Stimulated activated CD8-positive, alpha-beta memory T cell treated with anti-CD3 and anti-CD28 coated beads, Interleukin-4, amount 100 ng/mL, for 1 hour (primary cell): Measurements from ENCODE around the gene PCP4L1.

Experiments used
- DNase-seq, 2 donors: peaks; one replicate each; pipeline ENCODE4 v3.0.0-alpha.2; 2020; ENCODE audit warnings: low read depth in 2 of 2, low spot score in 1 of 2

PCP4L1 gene

DNA sequence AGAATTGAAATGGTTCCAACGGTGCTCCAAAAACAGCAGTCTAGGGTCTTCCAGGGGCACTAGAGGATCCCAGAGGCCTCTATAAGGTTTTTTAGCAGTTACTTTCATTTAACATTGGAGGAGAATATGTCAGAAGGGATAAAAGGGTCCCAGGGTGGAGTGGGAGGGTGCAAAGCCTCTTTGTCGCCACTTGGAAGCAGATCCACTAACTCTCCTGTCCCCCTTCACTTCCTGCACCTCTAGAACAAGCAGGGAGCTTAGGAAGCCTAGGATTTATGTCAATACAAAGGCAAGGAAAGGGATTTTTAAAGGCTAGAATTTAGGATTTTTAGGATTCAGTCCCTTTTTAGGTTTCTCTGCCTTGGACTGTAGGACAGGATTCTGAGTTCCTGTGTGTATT lies 8.3 kb downstream of the PCP4L1 start:
- no peak for DNase-seq

DNA sequence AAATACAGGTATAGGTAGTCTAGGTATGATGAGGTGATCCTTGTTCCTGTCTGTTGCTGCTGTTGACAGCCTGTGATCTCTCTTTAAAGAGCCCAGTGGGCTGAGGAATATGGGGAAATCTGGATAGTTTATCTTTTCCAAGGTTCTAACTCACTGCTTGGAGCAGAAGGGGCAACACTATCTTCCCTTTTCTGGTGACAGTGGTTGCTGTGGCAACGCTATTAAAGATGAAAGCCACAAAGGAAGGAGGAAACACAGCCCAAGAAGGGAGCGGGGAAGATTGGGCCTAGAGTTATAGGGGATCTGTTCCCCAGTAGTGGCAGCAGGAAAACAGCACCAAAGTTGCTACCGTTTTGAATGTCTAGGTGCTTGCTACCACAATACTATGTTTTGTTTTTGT lies 8.8 kb downstream of the PCP4L1 start:
- no peak for DNase-seq

DNA sequence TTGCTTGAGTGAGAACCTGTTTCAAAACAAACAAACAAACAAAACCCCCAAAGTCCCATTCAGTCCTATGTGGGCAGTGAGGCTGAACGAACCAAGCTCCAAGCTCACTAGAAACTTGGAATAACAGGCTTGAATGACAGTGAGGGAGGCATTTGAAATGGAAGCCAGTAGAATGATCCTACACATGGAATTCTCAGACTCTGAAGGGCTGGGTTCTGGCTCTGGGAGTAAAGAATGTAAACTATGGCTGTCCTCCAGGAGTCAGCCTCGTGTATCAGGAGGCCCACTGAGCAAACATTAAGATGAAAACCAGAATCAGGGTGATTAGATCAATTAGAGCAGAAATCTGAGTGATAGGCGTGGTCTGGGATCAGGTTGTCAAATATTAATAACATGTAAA lies 14.9 kb downstream of the PCP4L1 start:
- no peak for DNase-seq

DNA sequence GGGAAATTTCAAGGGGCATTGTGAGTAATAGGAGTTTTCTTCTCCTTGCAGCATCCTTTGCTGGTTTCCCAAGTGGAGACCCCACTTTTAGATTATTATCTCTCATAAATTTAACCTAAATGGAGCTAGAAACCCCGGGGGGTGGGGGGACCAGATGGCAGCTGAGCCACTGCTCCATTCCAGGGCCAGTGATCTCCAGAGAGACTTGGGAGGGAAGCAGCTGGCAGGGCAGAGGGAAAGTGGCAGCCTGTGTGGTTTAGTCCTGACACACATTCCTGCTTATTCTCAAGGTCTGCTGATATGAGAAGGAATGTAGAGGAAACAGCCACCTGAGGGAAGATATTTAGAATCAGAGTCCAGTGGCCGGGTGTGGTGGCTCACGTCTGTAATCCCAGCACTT lies 16.3 kb downstream of the PCP4L1 start:
- no peak for DNase-seq

DNA sequence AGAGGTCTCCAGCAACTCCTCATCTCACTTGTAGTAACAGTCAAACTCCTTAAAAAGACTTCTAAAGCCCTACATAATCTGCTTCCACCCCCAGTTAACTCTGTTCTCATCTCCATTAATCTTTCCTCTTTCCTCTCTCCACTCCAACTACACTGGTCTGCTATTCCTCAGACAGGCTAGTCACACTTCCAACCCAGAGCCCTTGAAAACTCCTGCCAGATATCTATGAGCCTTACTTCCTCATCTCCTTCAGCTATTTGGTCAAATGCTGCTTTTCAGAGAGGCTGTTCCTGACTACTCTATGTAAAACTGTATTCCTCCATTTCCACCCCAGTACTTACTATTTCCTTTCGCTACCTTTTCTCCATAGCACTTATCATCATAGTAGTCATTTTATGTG lies 24.4 kb downstream of the PCP4L1 start:
- DNase-seq = no peak

DNA sequence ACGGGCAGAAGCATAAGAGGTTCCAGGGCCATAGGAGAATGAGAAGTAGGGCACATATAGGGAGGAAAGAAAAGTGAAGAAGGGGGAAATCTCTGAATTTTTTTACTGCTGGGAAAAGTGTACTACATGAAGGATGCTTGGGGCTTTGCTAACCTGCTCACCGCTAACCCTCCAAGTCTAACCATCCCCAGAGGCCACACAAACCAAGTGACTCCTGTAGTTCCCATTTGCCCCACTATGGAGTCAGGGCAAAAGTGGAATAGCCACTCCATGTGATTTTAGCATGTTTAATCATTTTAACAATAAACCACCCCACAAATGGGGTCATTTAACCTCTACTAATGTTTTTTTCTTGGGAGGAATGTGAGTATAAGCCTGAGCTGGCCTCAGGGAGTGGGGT lies 26.6 kb downstream of the PCP4L1 start:
- no peak for DNase-seq

DNA sequence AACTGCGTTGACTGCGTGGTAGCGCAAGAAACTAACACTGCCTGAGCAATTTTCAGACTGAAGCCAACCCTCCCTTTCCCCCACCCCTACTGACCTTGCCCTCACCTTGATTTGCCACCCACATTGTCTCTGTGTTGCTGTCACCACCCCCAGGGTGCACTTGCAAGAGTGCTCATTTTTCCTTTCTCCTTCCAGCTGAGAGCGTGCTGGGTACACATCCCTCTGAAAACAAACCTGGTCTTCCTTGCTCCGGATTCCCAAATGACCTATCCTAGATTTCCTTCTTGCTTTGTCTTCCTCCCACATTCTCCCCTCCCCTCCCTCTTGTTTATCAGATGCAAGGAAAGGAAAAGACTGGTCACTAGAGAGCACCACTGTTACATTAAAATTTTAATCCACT lies 27.0 kb downstream of the PCP4L1 start:
- DNase-seq = no peak

DNA sequence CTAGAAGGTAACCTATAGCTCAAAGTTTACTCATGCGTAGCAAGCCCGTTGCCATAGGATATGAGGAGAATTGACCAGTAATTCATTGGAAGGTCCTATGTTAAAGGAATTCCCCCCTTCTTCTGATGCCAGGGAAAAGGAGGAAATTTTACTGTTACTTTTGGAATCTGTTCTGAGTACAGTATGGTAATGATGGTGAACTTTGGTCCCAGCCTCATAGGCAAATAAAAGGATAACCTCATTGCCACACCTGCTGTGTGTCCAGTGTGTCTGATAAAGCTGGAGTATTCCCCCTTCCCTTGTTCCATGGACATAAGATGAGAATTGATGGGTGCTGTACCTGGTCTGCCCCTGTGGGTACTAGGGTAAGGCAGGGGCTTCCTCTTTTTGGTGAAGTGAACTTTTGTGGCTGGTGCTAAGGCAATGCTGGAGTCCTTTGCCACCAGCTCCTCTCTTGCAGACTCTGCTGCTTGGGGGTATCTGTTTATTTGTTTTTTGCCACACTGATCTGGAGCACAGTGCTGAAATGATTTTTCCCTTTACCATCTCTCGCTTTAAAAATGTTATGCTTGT lies 29.0 kb downstream of the PCP4L1 start:
- no peak for DNase-seq

DNA sequence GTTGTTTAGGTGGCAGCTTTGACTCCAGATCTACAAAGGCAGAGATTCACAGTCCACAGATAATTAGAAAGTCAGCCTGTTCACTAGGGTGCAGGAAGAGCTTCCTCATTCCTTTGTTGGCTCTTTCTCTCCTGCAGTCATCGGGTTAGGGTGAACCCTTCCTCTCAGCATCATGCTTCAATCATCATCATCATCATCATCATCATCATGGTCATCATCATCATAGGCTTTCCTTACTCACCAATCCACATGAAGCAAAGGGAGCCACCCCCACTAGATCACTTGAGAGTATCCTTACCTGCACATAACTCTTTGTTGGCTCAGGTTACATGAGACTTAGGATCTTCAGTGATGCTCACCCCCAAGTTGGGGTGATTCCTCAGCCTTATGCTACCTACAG lies 32.2 kb downstream of the PCP4L1 start:
- DNase-seq = no peak

DNA sequence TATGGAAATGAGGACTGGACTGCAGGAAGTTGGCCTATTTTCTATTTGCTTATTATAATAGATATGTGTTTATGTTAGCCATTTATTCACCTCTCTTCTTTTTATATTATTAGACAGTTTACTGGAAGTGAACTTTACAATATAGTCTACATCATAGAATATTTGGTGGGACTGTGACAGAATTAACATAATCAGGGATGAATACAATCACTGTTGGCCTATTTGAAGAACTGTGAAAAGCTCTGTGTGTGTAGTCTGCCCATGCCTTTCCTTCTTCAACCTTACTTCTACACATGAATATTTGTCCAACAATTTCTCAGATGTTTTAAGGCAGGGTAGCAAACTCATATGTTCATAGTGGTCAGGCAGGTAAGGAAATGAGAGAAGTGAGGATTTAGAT lies 38.9 kb downstream of the PCP4L1 start:
- no peak for DNase-seq

DNA sequence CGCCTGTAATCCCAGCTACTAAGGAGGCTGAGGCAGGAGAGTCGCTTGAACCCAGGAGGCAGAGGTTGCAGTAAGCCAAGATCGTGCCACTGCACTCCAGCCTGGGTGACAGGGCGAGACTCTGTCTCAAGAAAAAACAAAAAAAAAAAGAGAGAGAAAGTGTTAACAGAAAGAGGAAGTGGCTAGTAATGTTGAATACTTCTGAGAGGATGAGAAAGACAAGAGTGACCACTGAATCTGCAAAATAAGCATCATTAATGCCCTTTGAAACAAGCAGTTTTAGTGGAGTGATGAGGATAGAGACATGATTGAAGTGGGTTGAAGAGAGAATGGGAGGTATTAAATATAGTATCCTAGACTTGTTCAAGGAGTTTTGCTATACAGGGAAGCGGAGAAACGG lies 39.6 kb downstream of the PCP4L1 start:
- DNase-seq = no peak

DNA sequence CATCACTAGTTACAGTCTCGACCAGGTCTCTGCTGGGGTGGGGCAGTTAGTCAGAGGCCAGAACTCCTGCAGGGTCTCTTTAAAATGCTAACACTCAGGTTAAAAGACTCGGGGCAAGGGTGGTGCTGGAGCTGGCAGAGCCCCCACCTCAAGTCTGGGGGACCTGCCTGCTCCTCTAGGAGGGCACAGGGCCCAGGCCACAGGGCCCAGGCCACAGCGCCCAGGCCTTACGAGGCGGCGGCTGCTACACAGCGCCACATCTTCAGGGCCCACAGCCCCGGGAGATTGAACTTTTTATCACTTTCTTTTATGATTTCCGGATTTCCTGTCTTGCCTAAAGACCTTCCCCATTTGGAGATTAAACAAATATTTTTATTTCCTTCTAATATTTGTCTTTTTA lies 40.8 kb downstream of the PCP4L1 start:
- no peak for DNase-seq

DNA sequence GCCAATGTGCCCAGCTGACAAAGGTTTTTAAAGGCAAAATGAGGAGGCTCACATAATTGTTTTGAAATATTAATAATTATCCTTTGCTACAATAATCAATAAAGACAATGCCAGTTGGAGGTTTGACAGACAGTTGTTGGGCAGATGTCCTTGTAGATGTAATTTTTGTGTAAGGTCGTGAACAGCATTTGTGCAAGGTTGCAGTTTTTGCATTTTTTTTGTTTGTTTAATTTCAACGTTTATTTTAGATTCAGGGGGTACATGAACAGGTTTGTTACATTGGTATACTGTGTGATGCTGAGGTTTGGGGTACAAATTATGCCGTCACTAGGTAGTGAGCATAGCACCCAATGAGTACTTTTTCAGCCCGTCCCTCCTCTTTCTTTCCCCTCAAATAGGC lies 41.9 kb downstream of the PCP4L1 start:
- no peak for DNase-seq

DNA sequence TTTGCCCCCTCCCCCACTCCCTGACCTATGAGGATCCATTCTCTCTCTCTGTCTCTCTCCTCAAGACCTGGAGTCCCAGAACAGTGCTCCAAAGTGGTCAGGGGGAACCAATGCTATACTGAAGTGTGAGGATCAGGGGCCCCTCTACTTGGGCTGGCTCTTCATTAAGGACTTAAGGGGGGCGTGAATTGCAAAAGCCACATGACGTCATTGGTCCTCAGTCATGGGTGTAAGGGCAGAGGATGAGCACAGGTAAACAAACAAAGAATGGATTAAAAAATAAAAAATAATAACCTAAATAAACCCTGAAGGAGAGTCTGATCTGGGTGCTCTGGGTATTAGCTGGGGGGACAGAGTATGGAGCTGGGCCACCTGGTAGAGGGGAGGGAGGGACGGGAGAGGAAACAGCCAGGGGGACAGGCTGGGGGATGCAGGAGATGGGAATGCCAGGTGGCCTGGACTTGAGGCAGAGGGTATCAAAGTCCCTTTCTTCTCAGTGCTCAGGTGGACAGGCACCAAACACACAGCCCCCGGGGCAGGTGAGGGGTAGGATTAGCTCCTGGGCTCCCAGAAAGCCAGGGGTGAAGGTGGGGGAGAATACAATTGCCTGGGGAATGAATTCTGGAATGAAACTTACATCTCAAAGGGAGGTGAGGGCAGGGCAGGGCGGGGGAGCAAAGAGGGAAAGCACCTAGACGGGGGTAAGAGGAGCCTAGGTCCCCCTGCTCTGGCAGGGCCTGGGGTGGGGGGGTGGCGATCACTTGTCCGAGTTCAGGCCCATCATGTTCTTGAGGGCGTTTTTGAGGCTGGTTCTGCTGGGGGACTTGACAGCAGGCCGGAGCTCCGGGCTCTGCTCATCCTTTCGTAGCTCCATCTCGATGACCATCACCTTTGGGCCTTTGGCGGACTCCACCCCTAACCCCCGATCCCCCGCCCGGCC lies 46.7 kb downstream of the PCP4L1 start:
- DNase-seq = no peak

DNA sequence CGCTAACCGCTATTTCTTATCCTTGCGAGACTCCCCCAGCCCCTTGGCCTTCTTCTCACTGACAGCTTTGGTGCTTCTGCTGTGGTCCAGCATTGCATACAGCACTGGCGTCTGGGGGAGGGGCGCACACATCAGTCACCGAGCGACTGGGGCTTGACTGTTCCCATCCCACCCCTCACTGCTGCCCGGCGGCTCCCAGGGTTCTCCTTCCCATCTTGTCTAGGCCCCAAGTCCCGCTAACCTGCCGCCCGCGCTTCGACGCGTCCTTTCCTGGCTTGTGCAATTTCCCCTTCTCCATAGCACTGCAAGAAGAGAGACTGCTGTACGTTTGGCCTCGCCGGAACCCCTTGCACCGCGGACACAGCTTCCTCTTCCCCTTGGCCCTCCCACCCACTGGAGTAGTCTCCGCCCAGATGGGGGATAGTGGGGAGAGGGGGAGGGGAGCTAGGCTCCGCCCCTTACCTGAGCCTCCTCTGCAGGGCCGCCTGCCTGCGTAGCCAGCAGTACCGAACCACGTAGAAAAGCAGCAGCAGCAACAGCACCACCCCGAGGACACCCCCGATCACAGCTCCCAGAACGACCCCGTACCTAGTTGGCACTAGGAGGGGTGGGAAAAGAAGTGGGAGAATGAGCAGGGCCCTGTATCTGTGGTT lies 47.4 kb downstream of the PCP4L1 start:
- peak; percentile 64 to 74 for DNase-seq

DNA sequence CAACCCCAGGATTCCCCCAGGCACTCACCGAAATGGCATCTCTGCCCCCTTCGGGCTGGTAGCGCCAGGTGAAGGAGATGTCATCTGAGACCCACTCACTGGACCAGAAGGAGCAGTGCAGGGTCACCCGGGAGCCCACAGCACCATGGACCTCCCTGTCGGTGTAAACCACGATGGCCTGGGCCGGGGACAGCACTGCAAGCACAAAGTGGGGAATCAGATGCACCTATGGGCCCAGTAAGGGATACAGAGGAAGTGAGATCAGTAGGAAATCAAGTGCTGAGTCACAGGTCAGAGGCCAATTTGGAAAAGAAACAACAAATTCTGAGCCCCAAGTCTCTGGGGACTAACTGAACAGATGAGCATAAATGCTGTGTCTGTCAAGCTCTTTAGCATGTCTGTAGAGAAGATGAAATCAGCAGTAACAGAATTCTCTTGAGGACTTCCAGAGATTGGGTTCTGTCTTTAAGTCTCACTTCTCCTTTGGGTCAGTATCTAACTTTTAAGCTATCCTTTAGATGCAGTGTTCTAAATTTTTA lies 48.8 kb downstream of the PCP4L1 start:
- no peak for DNase-seq

DNA sequence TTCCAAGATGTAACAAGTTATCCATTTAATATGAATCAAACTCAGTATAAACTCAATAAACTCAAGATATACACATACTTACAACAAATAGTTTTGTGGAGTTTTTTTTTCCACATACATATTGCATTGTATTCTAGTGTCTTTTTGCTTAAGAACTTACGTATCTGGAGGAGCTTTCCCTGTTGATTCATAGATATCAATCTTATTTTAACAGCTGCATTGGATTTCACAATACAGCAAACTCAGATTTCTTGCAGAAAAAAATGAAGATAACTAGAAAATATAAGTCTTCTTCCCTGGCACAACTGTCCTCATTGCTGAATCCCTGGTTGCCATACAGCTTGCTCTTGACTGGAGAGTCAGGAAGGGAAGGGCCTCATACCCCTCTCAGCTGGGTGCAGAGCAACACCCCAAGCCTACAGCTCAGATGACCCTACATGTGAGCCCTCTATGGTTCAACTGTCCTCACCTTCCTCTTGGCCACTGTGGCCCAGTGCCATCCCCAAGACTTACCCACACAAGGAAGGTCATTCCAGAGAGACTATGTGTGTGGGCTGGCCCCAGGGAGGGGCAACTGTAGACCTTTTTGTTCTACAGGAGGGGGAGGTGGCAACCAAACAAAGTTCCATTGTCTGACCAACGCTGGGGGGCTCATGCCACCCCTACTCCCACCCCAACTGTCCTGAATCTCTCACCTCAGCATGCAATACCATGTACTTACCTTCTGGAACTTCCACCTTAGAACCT lies 49.5 kb downstream of the PCP4L1 start:
- no peak for DNase-seq

DNA sequence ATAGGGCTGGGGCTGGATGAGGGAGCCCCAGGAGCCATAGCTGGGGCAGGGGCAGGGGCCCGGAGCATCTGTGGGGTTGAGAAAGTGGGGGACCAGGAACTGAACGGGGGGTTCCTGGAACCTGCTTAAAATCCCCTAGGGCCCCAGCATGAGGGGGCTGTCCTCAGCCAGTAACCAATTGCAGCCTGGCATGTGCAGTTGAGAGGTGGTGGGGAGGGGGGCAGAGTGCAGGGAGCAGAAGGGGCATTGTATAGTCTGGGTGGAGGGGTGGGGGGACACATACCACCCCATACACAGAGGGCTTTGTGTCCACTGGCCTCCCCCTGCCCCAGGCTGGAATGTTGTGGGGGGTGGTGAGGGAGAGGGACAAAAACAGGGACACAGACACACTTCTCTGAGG lies 51.3 kb downstream of the PCP4L1 start, which contains the start of gene MPZ:
Gene MPZ, minus strand, starts transcription at position 101 of the 400 bp plus-strand sequence. Its CDS starts 63 bp downstream, at position 38.
- no peak for DNase-seq

DNA sequence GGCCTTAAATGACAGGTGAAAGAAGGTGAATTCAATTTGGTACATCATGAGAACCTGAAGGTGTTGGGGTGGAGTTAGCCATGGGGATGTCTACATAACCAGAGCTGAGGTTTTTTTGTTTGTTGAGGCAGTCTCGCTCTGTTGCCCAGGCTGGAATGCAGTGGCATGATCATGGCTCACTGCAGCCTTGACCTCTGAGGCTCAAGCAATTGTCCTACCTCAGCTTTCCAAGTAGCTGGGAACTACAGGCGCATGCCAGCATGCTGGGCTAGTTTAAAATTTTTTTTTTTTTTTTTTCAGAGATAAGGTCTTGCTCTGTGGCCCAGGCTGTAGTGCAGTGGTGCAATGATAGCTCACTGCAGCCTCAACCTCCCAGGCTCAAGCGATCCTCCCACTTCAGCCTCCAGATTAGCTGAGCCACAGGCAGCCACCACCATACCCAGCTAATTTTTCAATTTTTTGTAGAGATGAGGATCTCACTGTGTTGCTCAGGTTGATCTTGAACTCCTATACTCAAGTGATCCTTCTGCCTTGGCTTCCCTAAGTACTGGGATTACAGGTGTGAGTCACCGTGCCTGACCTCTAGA lies 53.1 kb downstream of the PCP4L1 start:
- DNase-seq = no peak

DNA sequence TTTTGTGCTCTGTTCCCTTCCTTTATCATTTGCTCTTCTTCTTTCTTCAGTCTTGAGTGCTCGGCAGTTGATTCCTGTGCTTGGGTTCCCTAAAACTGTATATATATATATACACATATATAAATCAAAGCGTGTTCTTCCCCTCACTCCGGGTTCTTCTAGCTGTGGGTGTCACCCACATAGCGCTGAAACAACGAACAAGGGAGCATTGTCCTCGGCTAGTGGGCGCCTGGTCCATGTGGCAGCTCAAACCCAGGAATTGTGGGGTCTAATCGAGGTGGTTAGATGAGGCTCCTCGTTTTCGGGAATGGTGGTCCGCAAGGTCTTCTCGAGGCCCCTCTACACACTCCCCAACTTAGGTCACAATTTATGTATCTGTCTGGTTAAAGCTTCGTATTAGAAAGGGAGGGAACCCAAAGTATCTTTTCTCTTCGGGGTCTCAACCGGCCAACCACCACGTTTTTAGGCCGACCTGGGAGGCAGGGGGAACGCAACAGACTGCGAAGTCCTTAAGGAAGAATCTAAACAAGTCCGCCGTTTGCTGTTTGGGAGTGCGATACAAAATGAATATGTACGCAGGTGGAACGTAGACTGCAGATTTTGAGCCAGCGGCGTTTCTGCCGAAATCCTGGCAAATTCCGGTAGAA lies 55.1 kb downstream of the PCP4L1 start:
- DNase-seq = no peak
